Measurements from ENCODE around the gene SSBP3.
A peak's percentile ranks its signal among the peaks of the same experiment; 100 is the strongest.

The SSBP3 gene

DNA sequence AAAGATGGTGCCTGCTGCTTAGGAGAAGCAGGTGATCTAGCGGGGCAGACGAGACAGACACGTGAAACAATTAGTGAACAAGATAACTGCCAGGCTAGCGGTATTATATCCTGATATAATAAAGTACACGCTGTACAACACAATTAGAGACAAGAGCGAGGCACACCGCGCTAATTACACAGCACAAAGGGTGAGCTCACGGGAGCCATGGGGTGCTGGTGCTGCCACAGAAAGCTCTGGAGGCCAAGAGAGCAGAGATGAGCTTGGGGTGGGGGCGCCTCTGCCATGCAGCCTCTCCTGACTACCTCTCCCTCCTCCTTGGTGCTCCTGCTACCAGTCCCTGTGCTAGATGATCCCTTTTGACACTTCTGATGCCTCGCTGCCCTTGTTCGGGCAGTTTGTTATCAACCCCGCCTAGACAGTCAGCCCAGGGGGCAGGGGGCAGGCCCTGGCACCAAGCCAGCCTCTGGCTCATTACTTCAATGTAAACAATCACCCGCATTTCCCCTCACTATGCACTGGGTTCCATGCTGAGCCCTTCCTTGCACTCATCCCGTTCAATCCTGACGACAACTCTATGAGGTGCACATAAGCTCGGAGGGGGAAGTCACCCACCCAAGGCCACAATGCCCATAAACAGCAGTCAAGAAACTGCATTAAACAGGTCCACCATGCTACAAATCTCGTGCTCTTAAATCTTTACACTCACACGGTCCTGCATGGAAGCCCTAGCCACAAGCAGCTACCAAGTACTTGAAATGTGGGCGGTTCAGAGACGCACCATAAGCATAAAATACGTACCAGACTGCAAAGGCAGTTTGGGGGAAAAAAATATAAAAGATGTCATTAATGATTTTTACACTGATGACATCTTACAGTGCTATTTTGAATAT is 103.0 kb downstream of the SSBP3 start:
- no peak for DNase-seq

DNA sequence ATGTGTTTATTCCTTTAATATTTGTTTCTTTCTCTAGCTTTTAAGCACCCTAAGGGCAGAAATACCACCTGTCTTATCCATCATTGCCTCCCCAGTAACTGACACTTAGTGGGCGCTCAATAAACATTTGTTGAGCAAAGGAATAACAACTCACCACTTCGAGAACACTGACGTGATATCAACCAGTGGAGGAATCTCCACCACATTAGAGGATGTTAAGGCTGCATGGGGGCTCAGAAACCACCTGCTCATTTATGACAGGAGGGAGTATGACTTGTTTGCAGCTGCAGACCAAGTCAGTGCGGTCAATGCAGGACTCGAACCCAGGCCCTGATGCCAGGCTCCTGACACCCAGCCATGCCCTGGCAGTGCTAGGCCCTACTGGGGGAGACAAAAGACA is 103.6 kb downstream of the SSBP3 start:
- no peak for DNase-seq

DNA sequence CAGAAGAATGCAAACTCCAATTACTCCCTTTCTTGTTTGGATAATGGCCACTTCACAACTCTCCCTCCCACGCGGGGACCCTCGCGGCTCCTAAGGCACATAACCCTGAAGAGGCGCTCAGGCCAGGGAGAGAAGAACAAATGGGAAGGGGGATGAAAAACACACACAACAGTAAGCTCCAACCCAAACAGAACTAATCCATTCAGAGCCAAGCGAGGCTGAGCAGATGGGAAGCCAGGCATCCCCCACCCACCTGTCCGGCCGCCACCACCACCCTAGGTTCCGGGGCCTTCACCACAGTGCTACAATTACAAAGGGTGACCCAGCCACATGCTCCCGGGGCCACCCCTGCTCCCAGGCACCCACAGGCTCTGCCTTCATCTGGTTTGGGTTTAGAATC is 104.7 kb downstream of the SSBP3 start:
- no peak for DNase-seq

DNA sequence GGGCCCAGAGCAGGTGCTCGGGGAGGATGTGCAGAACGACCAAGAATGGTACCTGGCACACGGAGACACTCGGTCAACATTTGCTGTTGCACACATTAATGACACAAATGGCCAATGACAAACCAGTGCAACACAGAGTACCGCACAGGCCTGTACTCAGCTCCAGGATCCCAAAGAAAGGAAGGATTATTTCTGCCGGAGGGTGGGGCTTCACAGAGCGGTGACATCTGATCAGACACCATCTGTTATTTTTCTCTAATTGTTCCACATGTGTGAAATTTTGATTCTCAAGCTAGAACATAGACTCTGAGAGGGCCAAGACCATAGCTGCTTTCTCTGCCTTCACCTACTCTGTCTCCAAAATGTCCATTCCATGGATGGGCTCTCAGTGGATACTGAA is 105.8 kb downstream of the SSBP3 start:
- DNase-seq, result no peak

DNA sequence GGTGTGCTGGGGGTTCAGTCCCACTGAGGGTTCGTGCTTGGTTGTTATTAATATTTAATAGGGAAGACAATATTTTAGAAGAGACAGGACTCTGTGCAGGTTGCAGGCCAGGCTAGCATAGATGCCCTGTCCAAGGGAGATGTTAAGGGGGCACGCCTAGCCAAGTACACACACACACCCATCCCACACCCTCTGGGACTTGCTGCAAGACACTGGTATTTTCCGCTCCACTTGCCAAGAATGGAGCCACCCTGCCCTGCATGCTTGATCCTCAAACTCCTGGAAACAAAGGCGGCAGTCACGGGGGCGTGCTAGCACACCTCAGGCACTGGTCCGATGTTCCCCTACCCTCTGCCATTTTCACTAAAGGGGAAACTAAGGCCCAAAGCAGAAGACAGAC is 107.2 kb downstream of the SSBP3 start:
- no peak for DNase-seq

DNA sequence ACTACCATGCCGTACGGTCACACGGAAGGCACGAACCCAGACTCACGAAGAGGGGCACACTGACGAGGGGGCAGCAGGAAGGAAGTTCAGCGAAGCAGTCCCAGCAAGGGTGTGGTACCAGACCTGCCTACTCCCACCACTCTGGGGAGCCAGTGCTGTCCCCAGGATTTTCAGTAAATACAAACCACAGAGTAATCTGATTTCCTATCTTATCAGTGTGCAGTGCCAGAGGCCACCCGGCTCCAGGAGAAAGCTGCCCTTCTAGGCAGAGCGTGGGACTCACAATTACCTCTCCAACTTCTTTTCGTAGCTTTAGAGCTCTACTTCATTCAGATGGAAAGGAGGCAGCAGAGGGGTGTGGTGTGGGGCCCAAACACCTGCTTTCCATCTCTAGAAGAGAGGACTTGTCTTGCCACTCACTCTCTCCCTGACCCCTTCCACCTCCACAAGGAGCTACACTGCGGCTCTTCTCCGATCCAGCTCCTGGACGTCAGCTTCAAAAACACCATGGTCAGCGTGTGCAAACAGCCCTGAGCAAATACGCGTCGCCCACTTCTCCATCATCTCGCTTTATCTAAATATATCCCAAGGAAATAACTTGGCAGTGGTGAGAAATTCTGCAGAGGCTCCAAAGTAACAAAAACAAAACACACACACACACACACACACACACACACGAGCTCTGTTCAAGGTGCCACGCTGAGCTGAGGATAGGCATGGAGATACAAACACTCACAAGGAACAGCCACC is 107.7 kb downstream of the SSBP3 start:
- DNase-seq, result no peak

GRCh38 chr1:54297596-54298283 is 108.5 kb downstream of the SSBP3 start:
- no peak for DNase-seq

DNA sequence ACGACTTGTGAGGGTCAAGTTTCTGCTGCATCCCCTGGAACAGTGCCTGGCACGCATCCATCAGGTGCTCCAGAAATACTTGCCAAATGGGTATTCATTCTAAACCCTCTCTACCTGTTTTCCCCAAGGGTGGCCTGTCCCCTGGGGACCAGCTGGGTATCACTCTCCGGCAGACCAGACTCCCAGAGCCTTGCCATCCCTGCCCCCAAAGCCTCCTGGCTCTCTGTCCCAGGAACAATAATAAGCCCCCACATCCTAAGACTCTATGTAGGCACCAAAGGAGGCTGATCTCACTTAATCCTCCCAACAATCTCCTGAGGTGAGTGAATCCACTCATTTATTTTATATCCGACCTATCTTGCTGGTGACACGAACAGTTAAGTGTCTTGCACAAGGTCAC is 109.5 kb downstream of the SSBP3 start:
- DNase-seq, result no peak

- DNase-seq, result no peak
Measured at GRCh38 chr1:54294887-54295286, 111.3 kb downstream of the SSBP3 start.

DNA sequence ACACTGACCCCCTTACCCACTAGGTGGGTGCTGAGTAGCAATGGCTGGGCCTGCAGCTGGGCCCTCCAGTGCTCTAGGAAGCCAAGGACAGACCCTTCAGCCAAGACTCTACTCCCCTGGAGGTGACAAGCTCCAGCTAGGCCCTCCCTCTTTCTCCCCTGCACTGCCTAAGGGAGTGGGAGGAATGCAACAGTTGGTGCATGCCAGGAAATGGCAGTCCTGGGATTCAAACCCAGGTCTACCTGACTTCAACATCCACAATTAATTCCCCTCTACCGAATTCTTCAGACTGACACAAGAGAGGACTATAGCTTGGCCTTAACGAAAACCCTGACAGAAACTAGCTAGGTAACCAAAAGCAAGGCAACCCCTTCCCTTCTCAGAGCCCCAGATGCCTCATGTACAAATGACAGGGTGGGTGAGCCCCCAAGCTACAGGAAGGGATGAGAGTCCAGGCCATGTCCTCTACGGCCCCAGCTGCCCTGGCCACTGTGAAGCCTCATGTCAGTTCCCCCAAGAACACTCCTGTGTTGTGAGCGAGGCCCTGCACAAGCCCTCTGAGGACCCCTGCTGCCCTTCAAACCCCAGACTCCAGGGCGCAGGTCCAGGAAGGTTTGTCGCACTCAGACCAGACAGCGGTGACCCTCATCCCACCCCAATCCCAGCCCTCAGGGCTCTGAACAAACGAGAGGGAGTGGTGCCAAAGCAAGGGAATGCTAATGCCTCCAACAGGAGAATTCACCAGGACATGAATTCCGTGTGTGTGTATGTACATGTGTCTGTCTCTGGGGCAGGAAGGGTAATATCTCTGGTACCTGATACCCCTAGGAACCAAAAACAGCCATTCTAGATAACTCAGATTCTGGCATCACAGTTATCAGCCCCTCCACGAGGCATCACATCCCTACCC is 113.9 kb downstream of the SSBP3 start:
- DNase-seq, result no peak

DNA sequence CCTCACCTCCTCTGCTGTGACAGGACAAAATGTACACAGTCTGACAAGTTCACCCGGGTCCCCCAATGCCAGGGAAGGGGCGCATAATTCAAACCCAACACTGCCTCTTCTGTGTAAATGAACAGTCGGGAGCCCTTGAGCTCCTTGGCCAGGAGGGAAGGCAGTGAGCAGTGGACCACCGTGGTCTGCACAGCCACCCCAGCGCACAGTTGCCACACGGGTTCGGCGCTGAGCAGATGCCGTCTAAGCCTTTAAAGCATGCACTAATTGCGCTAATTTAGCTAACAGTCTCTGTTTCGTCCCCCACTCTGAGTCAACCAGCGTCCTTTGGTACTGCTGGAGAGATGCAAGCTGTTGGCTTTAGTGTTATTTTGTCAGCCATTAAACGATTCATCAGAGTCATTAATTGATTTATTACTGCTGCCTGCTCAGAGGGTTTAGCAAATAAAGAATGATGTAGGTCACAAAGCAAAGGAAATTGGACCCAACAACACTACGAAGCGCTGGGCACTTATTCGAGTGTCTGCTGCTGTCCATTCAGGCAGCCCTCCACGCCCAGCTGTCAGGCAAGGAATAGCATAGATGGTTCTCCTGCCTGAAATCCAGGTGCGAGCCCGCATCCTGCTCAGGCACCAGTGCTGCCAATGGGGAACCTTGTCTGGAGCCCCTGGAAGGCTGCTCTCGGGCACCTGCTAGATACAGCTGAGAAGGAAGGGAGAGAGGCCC is 114.8 kb downstream of the SSBP3 start:
- DNase-seq, result no peak

GRCh38 chr1:54290506-54291184 is 115.5 kb downstream of the SSBP3 start:
- DNase-seq, result no peak

- no peak for DNase-seq
Measured at GRCh38 chr1:54289712-54290233, 116.4 kb downstream of the SSBP3 start.

DNA sequence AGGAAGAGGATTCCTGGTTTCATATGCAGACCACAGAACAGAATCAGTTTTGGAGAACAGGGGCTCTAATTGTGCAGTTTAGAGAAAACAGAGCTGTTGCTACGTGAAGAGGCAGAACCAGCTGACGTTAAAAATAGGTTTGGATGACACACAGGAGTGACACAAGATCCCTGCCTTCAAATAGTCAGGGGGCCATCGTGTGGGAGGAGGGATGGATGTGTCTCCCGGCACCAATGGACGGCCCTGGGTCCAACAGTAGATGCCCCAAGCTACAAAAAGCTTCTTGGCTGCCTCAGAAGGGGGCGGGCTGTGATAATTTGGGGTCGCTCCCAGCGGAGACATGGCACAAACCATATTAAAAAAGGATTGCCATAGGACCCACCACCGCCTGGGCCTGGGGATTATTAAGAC is 118.4 kb downstream of the SSBP3 start:
- DNase-seq, result no peak

- peak; percentile 45 for DNase-seq
Measured at GRCh38 chr1:54287176-54287650, 119.0 kb downstream of the SSBP3 start.

DNA sequence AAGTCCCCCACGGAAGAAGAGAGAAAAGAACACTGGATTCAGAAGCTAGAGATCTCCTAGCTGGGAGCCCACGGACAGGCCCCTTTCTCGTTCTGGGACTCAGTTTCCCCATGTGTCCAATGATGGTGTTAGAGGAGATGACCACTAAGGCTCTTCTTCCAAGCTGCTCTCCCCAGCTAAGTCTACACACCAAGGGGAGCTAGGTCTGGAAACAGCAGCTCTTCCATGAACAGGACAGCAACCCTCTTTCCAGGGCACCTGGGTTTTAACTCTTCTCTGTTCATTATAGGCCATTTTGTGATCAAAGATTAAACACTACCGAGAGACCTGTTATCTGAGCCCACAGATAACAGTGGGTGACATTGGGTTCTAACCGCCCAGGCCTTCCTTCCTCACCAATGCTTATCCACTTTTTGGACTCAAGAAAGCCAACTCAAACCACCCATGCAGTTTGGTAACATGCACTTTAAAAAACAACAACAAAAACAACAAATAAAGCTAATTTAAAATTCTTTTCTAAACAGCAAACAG is 120.3 kb downstream of the SSBP3 start:
- DNase-seq, result no peak

DNA sequence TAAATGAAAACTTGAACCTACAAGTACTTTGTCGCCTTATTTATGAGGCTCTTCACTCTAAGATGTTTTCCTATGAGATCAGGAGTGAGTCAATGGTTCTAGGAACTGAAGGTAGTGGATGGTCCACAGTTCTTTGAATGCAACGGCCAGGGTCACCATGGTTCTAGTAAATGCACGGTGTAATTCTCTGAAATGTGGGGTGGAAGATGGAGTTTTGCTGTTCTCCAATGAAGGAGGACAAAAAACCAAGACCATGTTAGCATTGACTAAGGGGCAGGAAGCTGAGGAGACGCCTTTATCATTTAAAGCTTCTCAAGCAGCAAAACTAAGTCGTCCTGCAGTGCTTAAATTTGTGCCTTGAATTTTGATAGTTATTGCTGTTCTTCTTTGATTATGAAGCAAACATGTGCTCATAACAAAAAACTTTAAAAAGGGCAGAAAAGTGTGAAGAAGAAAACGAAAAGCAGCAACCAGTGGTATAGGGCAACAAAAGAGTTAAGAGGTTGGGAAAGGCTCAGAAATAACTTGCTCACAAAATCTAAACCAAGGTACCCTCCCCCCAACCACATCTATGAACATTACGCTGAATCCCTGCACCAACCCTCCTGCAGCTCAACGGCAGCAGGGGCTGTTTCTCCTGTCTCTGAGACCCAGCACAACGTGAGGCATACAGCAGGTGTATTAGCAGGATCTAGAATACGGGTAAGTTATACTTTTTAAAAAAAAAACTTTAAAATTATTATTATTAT is 121.2 kb downstream of the SSBP3 start:
- DNase-seq, result no peak

DNA sequence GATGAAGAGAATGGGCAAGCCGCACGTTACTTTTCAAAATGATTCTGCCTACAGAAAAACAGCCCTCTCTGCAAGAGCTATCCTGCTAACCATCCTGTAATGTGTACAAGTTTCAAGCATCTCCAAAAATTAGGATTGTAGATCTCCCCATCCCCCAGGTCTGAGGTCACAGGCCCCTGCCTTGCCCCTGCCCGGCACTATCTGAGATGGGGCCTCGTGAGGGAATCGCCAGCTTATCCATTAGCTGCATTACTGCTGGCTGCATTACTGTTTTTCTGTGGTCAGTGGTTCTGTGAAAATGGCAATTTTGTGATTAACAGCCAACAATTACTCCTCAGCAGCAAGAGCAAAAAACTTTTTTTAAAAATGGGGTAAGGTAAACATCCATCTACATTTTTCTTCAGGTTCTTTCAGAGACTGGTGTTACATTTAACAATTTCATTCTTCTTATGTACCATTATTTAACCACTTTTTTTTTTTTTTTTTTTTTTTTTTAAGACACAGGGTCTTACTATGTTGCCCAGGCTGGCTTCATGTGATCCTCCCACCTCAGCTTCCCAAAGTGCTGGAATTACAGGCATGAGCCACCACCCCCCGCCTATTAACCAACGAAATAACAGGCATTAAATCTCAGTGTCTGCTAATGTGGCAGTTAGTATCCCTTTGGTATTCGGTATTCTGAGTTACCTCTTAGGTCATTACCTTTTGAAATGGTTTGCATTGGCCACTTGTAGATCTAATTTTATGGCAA is 122.4 kb downstream of the SSBP3 start:
- no peak for DNase-seq
